Uterus (tissue), 2 donors: ENCODE data around the gene MARCHF11.

Experiments used
- POLR2A ChIP-seq, 2 donors: fragments of 450-650 bp; IDR thresholded peaks; one replicate each; pipeline ENCODE4 v1.6.1; 2016; ENCODE audit warnings: antibody characterized with exemption in 2 of 2, mild to moderate bottlenecking in 1 of 2, moderate library complexity in 1 of 2
- TF ChIP-seq, protein P1 (sequence below), 4 experiments: fragments of 200-600 bp in 2 of 4; fragments of 450-650 bp in 2 of 4; sonication (generic) in 2 of 4; IDR thresholded peaks; one replicate each; pipeline ENCODE4 v1.5.1; 2016 to 2019; ENCODE audit warnings: antibody characterized with exemption in 4 of 4, mild to moderate bottlenecking in 2 of 4, moderate library complexity in 1 of 4

DNA sequence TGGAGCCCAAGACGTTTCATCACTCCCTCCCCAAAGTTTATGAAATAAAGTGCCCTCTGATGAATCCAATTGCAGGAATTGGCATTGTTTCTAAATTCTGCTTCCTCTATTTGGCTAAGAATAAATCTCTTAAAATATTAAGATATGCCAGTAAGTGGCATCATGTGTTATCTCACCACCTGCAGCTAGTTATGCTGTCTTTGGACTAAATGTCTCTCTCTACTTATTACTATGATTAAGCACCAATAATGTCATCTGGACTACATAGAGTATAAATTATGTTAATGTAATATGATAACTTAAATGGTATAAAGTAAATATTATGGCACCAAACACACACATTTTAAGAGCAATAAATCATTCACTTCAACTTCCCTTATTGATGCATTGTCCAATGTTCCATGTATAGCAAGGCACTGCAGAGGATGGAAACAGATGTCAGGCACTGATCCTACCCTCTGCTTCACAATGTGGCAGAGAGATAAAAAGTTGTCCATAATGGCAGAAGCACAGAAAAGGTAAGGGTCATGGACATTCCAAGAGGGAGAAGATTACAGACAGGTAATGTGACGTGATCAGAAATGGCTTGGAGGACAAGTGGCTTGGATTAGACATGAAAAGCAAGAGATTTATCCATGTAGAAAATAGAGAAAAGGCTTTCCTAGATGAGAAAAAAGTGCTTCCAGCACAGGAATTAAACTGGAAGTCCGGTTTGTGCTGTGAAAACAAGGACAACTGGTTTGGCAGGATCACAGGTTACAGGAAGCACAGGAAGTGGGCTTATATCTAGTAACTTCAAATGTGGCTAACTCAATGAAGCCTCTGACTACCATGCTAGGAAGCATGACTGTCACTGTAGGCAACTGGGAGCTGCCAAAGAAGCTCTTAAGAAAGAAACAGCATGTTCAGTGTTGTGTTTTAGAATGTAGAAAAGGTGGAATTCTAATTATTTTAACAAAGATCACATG, 26.7 kb downstream of the MARCHF11 start:
- TF ChIP-seq, protein P1, sequence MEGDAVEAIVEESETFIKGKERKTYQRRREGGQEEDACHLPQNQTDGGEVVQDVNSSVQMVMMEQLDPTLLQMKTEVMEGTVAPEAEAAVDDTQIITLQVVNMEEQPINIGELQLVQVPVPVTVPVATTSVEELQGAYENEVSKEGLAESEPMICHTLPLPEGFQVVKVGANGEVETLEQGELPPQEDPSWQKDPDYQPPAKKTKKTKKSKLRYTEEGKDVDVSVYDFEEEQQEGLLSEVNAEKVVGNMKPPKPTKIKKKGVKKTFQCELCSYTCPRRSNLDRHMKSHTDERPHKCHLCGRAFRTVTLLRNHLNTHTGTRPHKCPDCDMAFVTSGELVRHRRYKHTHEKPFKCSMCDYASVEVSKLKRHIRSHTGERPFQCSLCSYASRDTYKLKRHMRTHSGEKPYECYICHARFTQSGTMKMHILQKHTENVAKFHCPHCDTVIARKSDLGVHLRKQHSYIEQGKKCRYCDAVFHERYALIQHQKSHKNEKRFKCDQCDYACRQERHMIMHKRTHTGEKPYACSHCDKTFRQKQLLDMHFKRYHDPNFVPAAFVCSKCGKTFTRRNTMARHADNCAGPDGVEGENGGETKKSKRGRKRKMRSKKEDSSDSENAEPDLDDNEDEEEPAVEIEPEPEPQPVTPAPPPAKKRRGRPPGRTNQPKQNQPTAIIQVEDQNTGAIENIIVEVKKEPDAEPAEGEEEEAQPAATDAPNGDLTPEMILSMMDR (IDR thresholded peaks at IDR 0.05): no peak
- TF ChIP-seq POLR2A (IDR thresholded peaks at IDR 0.05): no peak
